Hepatocyte (in vitro differentiated cells): ENCODE data around the gene TCEA2. TPM values are rescaled to one million over a fixed set of nuclear protein-coding genes. Genes with fewer than 3 reads are reported as not detected.

ENCODE experiments used
- DNase-seq: peaks from one replicate; pipeline ENCODE4 v3.0.0-alpha.2; 2016; ENCODE audit warnings: low spot score
- H2AFZ ChIP-seq: fragments of 200-600 bp; sonication (generic); 2 replicates; pipeline ENCODE4 v1.6.0; 2016; ENCODE audit warnings: antibody characterized with exemption, mild to moderate bottlenecking
- H3K27ac ChIP-seq: fragments of 200-600 bp; sonication (generic); 2 replicates; pipeline ENCODE4 v1.5.1; 2016; ENCODE audit warnings: mild to moderate bottlenecking
- H3K27me3 ChIP-seq: fragments of 200-600 bp; sonication (generic); 2 replicates; pipeline ENCODE4 v1.6.1; 2016
- H3K36me3 ChIP-seq: fragments of 200-600 bp; sonication (generic); replicated peaks from 2 replicates; pipeline ENCODE4 v1.5.1; 2016; ENCODE audit warnings: low read depth; ENCODE audit not compliant: insufficient read depth
- H3K4me1 ChIP-seq: fragments of 200-600 bp; sonication (generic); 2 replicates; pipeline ENCODE4 v1.5.1; 2016; ENCODE audit warnings: mild to moderate bottlenecking, moderate library complexity; ENCODE audit not compliant: insufficient read depth
- H3K4me2 ChIP-seq: fragments of 200-600 bp; sonication (generic); 2 replicates; pipeline ENCODE4 v1.6.0; 2016
- H3K4me3 ChIP-seq: fragments of 200-600 bp; sonication (generic); 2 replicates; pipeline ENCODE4 v1.5.1; 2016; ENCODE audit warnings: mild to moderate bottlenecking
- H3K79me2 ChIP-seq: fragments of 200-600 bp; sonication (generic); 2 replicates; pipeline ENCODE4 v1.6.0; 2017; ENCODE audit warnings: mild to moderate bottlenecking
- H3K9me2 ChIP-seq: fragments of 200-600 bp; sonication (generic); replicated peaks from 2 replicates; pipeline ENCODE4 v1.6.0; 2017; ENCODE audit warnings: mild to moderate bottlenecking; ENCODE audit not compliant: insufficient read depth
- H3K9me3 ChIP-seq: fragments of 200-600 bp; sonication (generic); 2 replicates; pipeline ENCODE4 v1.5.1; 2016; ENCODE audit warnings: low read depth, mild to moderate bottlenecking
- H4K20me1 ChIP-seq: fragments of 200-600 bp; sonication (generic); 2 replicates; pipeline ENCODE4 v1.6.0; 2016; ENCODE audit warnings: mild to moderate bottlenecking; ENCODE audit not compliant: insufficient read depth, poor library complexity, severe bottlenecking
- CTCF ChIP-seq: fragments of 200-600 bp; sonication (generic); IDR thresholded peaks from 2 replicates; pipeline ENCODE4 v1.5.1; 2016; ENCODE audit warnings: antibody characterized with exemption, mild to moderate bottlenecking; ENCODE audit not compliant: poor library complexity
- EZH2 ChIP-seq: fragments of 200-600 bp; sonication (generic); IDR thresholded peaks from 2 replicates; pipeline ENCODE4 v1.6.1; 2016; ENCODE audit warnings: antibody characterized with exemption, mild to moderate bottlenecking, borderline replicate concordance
- EZH2phosphoT487 ChIP-seq: fragments of 200-600 bp; sonication (generic); IDR thresholded peaks from one replicate; pipeline ENCODE4 v1.6.1; 2018; ENCODE audit warnings: antibody characterized with exemption, mild to moderate bottlenecking, low read depth, moderate library complexity; ENCODE audit not compliant: unreplicated experiment, severe bottlenecking
- WGBS: methylation state at CpG from one replicate; pipeline ENCODE4 v1.1.6; 2016; ENCODE audit warnings: low lambda C conversion rate; ENCODE audit errors: missing lambda C conversion rate; 5-methylcytosine and 5-hydroxymethylcytosine counted together
- polyA plus RNA-seq: library from polyadenylated mRNA; unstranded; fragments of >200 nt; fragmentation: Nextera tagmentation; extraction: Ambion mirVana; gene quantifications from 2 replicates; pipeline ENCODE4 v1.2.1, GENCODE V29; 2016
- total RNA-seq: library from RNA; depleted of rRNA; stranded (reverse); fragments of >200 nt; gene quantifications from 2 replicates; pipeline ENCODE4 v1.2.3, GENCODE V29; 2014

Gene TCEA2
- total and polyA plus RNA-seq, 2 experiments from 2014 or later: 26.0 to 74.2 TPM

- Histone ChIP-seq H3K36me3 (no peaks in the 10 kb centered on the region), H4K20me1 (peaks cover 20% of the 10 kb centered on the region), H3K4me1 (peaks cover 4% of the 10 kb centered on the region), H3K4me3 (no peak overlapping the region), H2AFZ (no peak overlapping the region), H3K27me3 (peaks cover 14% of the 10 kb centered on the region), H3K4me2 (no peak overlapping the region), H3K79me2 (no peaks in the 10 kb centered on the region), H3K9me3 (no peaks in the 10 kb centered on the region), H3K27ac (no peak overlapping the region), H3K9me2 (no peaks in the 10 kb centered on the region)
- TF ChIP-seq CTCF: no peak
- TF ChIP-seq EZH2phosphoT487: no peak
- TF ChIP-seq EZH2: no peak
- no peak for DNase-seq
- 96% methylated on average over 25 of the region's 31 CpGs for whole genome bisulfite sequencing
Measured at GRCh38 chr20:64032706-64033624, 30.0 kb upstream of the TCEA2 start.

GRCh38 chr20:64033981-64034493, 29.0 kb upstream of the TCEA2 start:
- no peak for DNase-seq
- H3K9me3 ChIP-seq: no peaks in the 10 kb centered on the region
- no peak overlapping the region for H3K4me2 ChIP-seq
- H3K79me2 ChIP-seq: no peaks in the 10 kb centered on the region
- WGBS: 90% methylated on average over 11 of the region's 11 CpGs
- H3K27ac ChIP-seq: no peak overlapping the region
- peaks cover 14% of the 10 kb centered on the region for H3K27me3 ChIP-seq
- TF ChIP-seq CTCF (no peak), EZH2 (no peak), EZH2phosphoT487 (no peak)
- peaks cover 12% of the 10 kb centered on the region for H3K4me1 ChIP-seq
- no peaks in the 10 kb centered on the region for H3K36me3 ChIP-seq
- H4K20me1 ChIP-seq: peaks cover 20% of the 10 kb centered on the region
- H2AFZ ChIP-seq: no peak overlapping the region
- no peaks in the 10 kb centered on the region for H3K9me2 ChIP-seq
- no peak overlapping the region for H3K4me3 ChIP-seq

GRCh38 chr20:64035066-64035932, 27.7 kb upstream of the TCEA2 start:
- no peak for TF ChIP-seq EZH2phosphoT487
- Histone ChIP-seq H3K79me2 (no peaks in the 10 kb centered on the region), H3K27me3 (peaks cover 24% of the 10 kb centered on the region), H3K4me1 (peaks cover 17% of the 10 kb centered on the region), H3K9me3 (no peaks in the 10 kb centered on the region), H3K9me2 (no peaks in the 10 kb centered on the region), H3K4me3 (no peak overlapping the region), H2AFZ (no peak overlapping the region), H3K27ac (no peak overlapping the region), H4K20me1 (peaks cover 15% of the 10 kb centered on the region), H3K4me2 (no peak overlapping the region), H3K36me3 (no peaks in the 10 kb centered on the region)
- 73% methylated on average over 17 of the region's 17 CpGs for WGBS
- DNase-seq: no peak
